Heart left ventricle (tissue), 13 donors: ENCODE results near the gene MRPL37.

ENCODE experiments used
- CTCF ChIP-seq, 12 donors: fragments of 200-600 bp; sonication (generic) in 4 of 12; IDR thresholded peaks; one replicate each; pipeline versions ENCODE4 v1.5.0 to v1.8.0; 2018 to 2022; ENCODE audit warnings: antibody characterized with exemption in 12 of 12, mild to moderate bottlenecking in 5 of 12
- POLR2A ChIP-seq, 2 donors: fragments of 450-650 bp; IDR thresholded peaks; one replicate each; pipeline ENCODE4 v1.6.1; 2017; ENCODE audit warnings: antibody characterized with exemption in 2 of 2, mild to moderate bottlenecking in 2 of 2, moderate library complexity in 2 of 2
- donor health status: ischemic (EF 13 %, LVEDD 7.1; RV severe dilation, severe dysfunction).
- donor health status: DM: no; HTN: yes; CAD: no.
- donor health status: DM: no; HTN: no; CAD: no.
- donor health status: ischemic (EF 25% LVEDD 6.9; RV normal size, moderate dysfunction).
- donor health status: ischemic (EF 25% LVEDD 5.7; RV mildly dilated, moderate dysfunction).
- donor health status: ischemic (EF 35%, LVEDD 5.7; RV mildly dilated, moderate dysfunction).
- donor health status: nonischemic (EF 11% LVEDD 7.7; RV severe dilation, severe dysfunction).
- donor health status: DM: yes; HTN: yes; CAD: no.
- donor health status: PGD.
- donor health status: ischemic (EF 29% LVEDD 5.4; RV normal size, mild dysfunction).
- donor health status: nonischemic (EF 23%, LVEDD 6.1; RV moderate dilation, normal function).

GRCh38 chr1:54240741-54241335, 40.9 kb downstream of the MRPL37 start:
- TF ChIP-seq CTCF (IDR thresholded peaks at IDR 0.05): no peak
- no peak for TF ChIP-seq POLR2A (IDR thresholded peaks at IDR 0.05)
